ENCODE measurements around the gene KCNMA1.

The KCNMA1 gene

GRCh38 chr10:76915316-76915715 is 722.3 kb downstream of the KCNMA1 start:
- TF ChIP-seq CTCF (IDR thresholded peaks at IDR 0.05; ENCODE audit: low read depth, low read length) = no peak
- no peak overlapping the region for H3K4me3 ChIP-seq (ENCODE audit: low read depth, low read length)

- no peak overlapping the region for H3K4me3 ChIP-seq (ENCODE audit: low read depth, low read length)
- TF ChIP-seq CTCF (IDR thresholded peaks at IDR 0.05; ENCODE audit: low read depth, low read length) = no peak
Measured at GRCh38 chr10:76911184-76911583, 726.4 kb downstream of the KCNMA1 start.

- TF ChIP-seq CTCF (IDR thresholded peaks at IDR 0.05; ENCODE audit: low read depth, low read length) = no peak
- no peak overlapping the region for H3K4me3 ChIP-seq (ENCODE audit: low read depth, low read length)
Measured at GRCh38 chr10:76910184-76910962, 727.2 kb downstream of the KCNMA1 start.

GRCh38 chr10:76906256-76906655 is 731.4 kb downstream of the KCNMA1 start:
- no peak for TF ChIP-seq CTCF (IDR thresholded peaks at IDR 0.05; ENCODE audit: low read depth, low read length)
- no peak overlapping the region for H3K4me3 ChIP-seq (ENCODE audit: low read depth, low read length)

- H3K4me3 ChIP-seq (ENCODE audit: low read depth, low read length) = no peak overlapping the region
- no peak for TF ChIP-seq CTCF (IDR thresholded peaks at IDR 0.05; ENCODE audit: low read depth, low read length)
Measured at GRCh38 chr10:76905251-76905650, 732.4 kb downstream of the KCNMA1 start.

- no peak for TF ChIP-seq CTCF (IDR thresholded peaks at IDR 0.05; ENCODE audit: low read depth, low read length)
- no peak overlapping the region for H3K4me3 ChIP-seq (ENCODE audit: low read depth, low read length)
Measured at GRCh38 chr10:76903387-76903945, 734.1 kb downstream of the KCNMA1 start.

- H3K4me3 ChIP-seq (ENCODE audit: low read depth, low read length) = no peak overlapping the region
- TF ChIP-seq CTCF (IDR thresholded peaks at IDR 0.05; ENCODE audit: low read depth, low read length) = no peak
Measured at GRCh38 chr10:76902949-76903348, 734.7 kb downstream of the KCNMA1 start.
